Astrocyte (in vitro differentiated cells and primary cell): ENCODE results near the gene MEGF8. TPM values are rescaled to one million over a fixed set of nuclear protein-coding genes. Genes with fewer than 3 reads are reported as not detected.

Source experiments
- DNase-seq: peaks from one replicate; pipeline ENCODE4 v3.0.0-alpha.2; 2010; ENCODE audit warnings: low read depth
- FAIRE-seq: peaks from 2 replicates; lab custom pipeline; 2011; peaks lifted over from hg19 to GRCh38; lab: Jason Lieb, UNC
- H2AFZ ChIP-seq: 2 replicates; pipeline ENCODE4 v1.6.0; 2012; ENCODE audit warnings: low read depth, low read length, inconsistent platforms
- H3K27ac ChIP-seq: 2 replicates; pipeline ENCODE4 v1.5.1; 2011; ENCODE audit warnings: low read depth, low read length, inconsistent platforms
- H3K27me3 ChIP-seq: 2 replicates; pipeline ENCODE4 v1.6.0; 2011; ENCODE audit warnings: low read length, inconsistent platforms; ENCODE audit not compliant: insufficient read depth
- H3K36me3 ChIP-seq: 2 replicates; pipeline ENCODE4 v1.5.1; 2011; ENCODE audit warnings: low read length, inconsistent platforms; ENCODE audit not compliant: insufficient read depth
- H3K4me1 ChIP-seq: 2 replicates; pipeline ENCODE4 v1.5.1; 2011; ENCODE audit warnings: low read length, inconsistent platforms; ENCODE audit not compliant: insufficient read depth
- H3K4me2 ChIP-seq: 2 replicates; pipeline ENCODE4 v1.6.0; 2012; ENCODE audit warnings: low read length, inconsistent platforms
- H3K4me3 ChIP-seq: 2 replicates; pipeline ENCODE4 v1.5.1; 2011; ENCODE audit warnings: low read depth, mild to moderate bottlenecking, low read length, inconsistent platforms; ENCODE audit not compliant: insufficient read depth
- H3K79me2 ChIP-seq: 2 replicates; pipeline ENCODE4 v1.6.0; 2012; ENCODE audit warnings: mild to moderate bottlenecking, low read length, inconsistent platforms; ENCODE audit not compliant: insufficient read depth
- H3K9ac ChIP-seq: 2 replicates; pipeline ENCODE4 v1.6.0; 2012; ENCODE audit warnings: mild to moderate bottlenecking, low read length, inconsistent platforms
- H3K9me3 ChIP-seq: 2 replicates; pipeline ENCODE4 v1.5.1; 2012; ENCODE audit warnings: low read depth, mild to moderate bottlenecking, low read length, inconsistent platforms; ENCODE audit not compliant: insufficient read depth
- H4K20me1 ChIP-seq: 2 replicates; pipeline ENCODE4 v1.6.0; 2012; ENCODE audit warnings: low read length, inconsistent platforms; ENCODE audit not compliant: insufficient read depth
- H3K27ac Mint-ChIP-seq: one replicate; pipeline ENCODE4 v1.8.0; 2021; ENCODE audit warnings: mild to moderate bottlenecking, mixed read lengths; ENCODE audit not compliant: unreplicated experiment
- H3K27me3 Mint-ChIP-seq: one replicate; pipeline ENCODE4 v1.8.0; 2021; ENCODE audit warnings: low read depth, mixed read lengths; ENCODE audit not compliant: unreplicated experiment
- H3K36me3 Mint-ChIP-seq: one replicate; pipeline ENCODE4 v1.8.0; 2021; ENCODE audit warnings: low read depth, mixed read lengths; ENCODE audit not compliant: unreplicated experiment
- H3K4me1 Mint-ChIP-seq: one replicate; pipeline ENCODE4 v1.8.0; 2021; ENCODE audit warnings: low read depth, mixed read lengths; ENCODE audit not compliant: unreplicated experiment
- H3K4me3 Mint-ChIP-seq: one replicate; pipeline ENCODE4 v1.8.0; 2021; ENCODE audit warnings: mild to moderate bottlenecking, moderate library complexity, mixed read lengths; ENCODE audit not compliant: unreplicated experiment
- H3K9me3 Mint-ChIP-seq: one replicate; pipeline ENCODE4 v1.8.0; 2021; ENCODE audit warnings: mild to moderate bottlenecking, mixed read lengths; ENCODE audit not compliant: unreplicated experiment
- CTCF ChIP-seq: IDR thresholded peaks from 2 replicates; pipeline ENCODE4 v1.5.1; 2011; ENCODE audit warnings: low read depth, mild to moderate bottlenecking, inconsistent platforms, low read length, moderate library complexity; ENCODE audit not compliant: insufficient read depth
- EZH2 ChIP-seq: IDR thresholded peaks from 2 replicates; pipeline ENCODE4 v1.6.1; 2012; ENCODE audit warnings: mild to moderate bottlenecking, low read length, inconsistent platforms; ENCODE audit not compliant: insufficient read depth
- total RNA-seq: library from RNA; stranded (reverse); gene quantifications from 2 replicates; pipeline ENCODE4 v1.2.1, GENCODE V29; 2021

MEGF8 gene
- total RNA-seq, 1 donor from 2014 or later, result 42.0 TPM

DNA sequence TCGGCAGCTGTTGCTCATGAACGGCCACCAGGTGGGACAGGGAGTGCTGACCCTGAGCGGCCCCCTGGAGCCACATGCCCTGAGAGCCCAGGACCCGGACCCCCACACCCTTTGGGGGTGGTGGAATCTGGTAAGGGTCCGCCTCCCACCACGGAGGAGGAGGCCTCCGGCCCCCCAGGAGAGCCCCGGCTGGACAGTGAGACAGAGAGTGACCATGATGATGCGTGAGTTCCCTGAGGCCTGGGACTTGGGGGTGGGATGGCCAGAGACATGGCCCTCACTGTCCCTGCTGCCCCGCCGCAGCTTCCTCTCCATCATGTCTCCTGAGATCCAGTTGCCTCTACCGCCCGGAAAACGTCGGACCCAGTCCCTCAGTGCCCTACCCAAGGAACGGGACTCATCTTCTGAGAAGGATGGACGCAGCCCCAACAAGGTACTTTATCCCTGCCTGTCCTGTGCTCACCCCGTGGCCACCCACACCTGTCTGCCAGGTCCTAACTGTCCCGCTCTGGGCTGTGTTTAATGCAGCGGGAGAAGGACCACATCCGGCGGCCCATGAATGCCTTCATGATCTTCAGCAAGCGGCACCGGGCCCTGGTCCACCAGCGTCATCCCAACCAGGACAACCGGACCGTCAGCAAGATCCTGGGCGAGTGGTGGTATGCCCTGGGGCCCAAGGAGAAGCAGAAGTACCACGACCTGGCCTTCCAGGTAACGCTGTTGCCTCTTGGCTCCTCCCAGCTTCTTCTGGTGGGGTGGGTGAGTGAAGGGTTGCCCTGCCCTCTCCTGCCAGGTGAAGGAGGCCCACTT is 38.2 kb upstream of the MEGF8 start:
- H3K27ac Mint-ChIP-seq, result no peak overlapping the region
- Histone ChIP-seq H3K4me2 (no peak overlapping the region), H3K9ac (no peak overlapping the region), H3K27ac (no peak overlapping the region), H3K27me3 (no peaks in the 10 kb centered on the region), H3K9me3 (no peaks in the 10 kb centered on the region), H3K79me2 (peaks cover 44% of the 10 kb centered on the region), H3K36me3 (peaks cover 15% of the 10 kb centered on the region), H3K4me1 (peaks cover 33% of the 10 kb centered on the region), H2AFZ (no peak overlapping the region), H4K20me1 (peaks cover 81% of the 10 kb centered on the region), H3K4me3 (no peak overlapping the region)
- H3K9me3 Mint-ChIP-seq, result peaks cover 2% of the 10 kb centered on the region
- no peak overlapping the region for H3K4me3 Mint-ChIP-seq
- no peak for FAIRE-seq
- H3K27me3 Mint-ChIP-seq, result no peaks in the 10 kb centered on the region
- TF ChIP-seq CTCF, result no peak
- TF ChIP-seq EZH2, result no peak
- H3K36me3 Mint-ChIP-seq, result peaks cover 4% of the 10 kb centered on the region
- no peak for DNase-seq
- H3K4me1 Mint-ChIP-seq, result peaks cover 15% of the 10 kb centered on the region

DNA sequence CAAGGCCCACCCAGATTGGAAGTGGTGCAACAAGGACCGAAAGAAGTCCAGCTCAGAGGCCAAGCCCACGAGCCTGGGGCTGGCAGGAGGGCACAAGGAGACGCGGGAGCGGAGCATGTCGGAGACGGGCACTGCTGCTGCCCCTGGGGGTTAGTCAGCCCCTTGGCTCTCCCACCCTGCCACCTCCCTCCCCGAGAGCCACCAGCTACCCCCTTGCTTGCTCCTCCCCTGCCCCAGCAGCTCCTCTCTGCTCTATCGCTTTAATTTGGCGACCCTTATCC is 37.7 kb upstream of the MEGF8 start:
- Histone ChIP-seq H4K20me1 (peaks cover 83% of the 10 kb centered on the region), H3K36me3 (peaks cover 15% of the 10 kb centered on the region)
- H3K36me3 Mint-ChIP-seq, result peaks cover 4% of the 10 kb centered on the region

More for the DNA sequence above, 37.7 kb upstream of the MEGF8 start:
- no peak overlapping the region for H3K27ac Mint-ChIP-seq
- peaks cover 11% of the 10 kb centered on the region for H3K4me1 Mint-ChIP-seq
- Histone ChIP-seq H3K4me3 (no peak overlapping the region), H3K9me3 (no peaks in the 10 kb centered on the region), H3K27ac (no peak overlapping the region), H3K4me1 (peaks cover 28% of the 10 kb centered on the region), H2AFZ (no peak overlapping the region), H3K9ac (no peak overlapping the region), H3K79me2 (peaks cover 44% of the 10 kb centered on the region), H3K4me2 (no peak overlapping the region), H3K27me3 (no peaks in the 10 kb centered on the region)
- FAIRE-seq (no peak), DNase-seq (no peak)
- H3K9me3 Mint-ChIP-seq, result peaks cover 2% of the 10 kb centered on the region
- no peak for TF ChIP-seq EZH2
- TF ChIP-seq CTCF, result no peak
- H3K4me3 Mint-ChIP-seq, result no peak overlapping the region
- no peaks in the 10 kb centered on the region for H3K27me3 Mint-ChIP-seq
